HUES64 (cell line): Measurements from ENCODE around the gene RPS6KA6.
"Not testable (repeated sequence)": the region's sequence is repeated elsewhere in the genome, so short reads cannot be mapped to it uniquely, and the experiment has no call there.

ENCODE experiments used
- H3K27ac ChIP-seq: 2 replicates; pipeline ENCODE4 v1.7.0; 2013; ENCODE audit warnings: low read depth, low read length, inconsistent platforms
- H3K27me3 ChIP-seq: 2 replicates; pipeline ENCODE4 v1.6.1; 2013; ENCODE audit warnings: mild to moderate bottlenecking, low read length; ENCODE audit not compliant: insufficient read depth
- H3K36me3 ChIP-seq: 2 replicates; pipeline ENCODE4 v1.6.1; 2013; ENCODE audit warnings: mild to moderate bottlenecking, low read length; ENCODE audit not compliant: insufficient read depth
- H3K4me1 ChIP-seq: 2 replicates; pipeline ENCODE4 v1.6.1; 2013; ENCODE audit warnings: mild to moderate bottlenecking, low read length, moderate library complexity; ENCODE audit not compliant: insufficient read depth
- H3K4me3 ChIP-seq: 2 replicates; pipeline ENCODE4 v1.5.1; 2013; ENCODE audit warnings: mild to moderate bottlenecking, low read length, moderate library complexity
- H3K9ac ChIP-seq: 2 replicates; pipeline ENCODE4 v1.6.1; 2013; ENCODE audit warnings: mild to moderate bottlenecking, low read depth, low read length
- H3K9me3 ChIP-seq: 2 replicates; pipeline ENCODE4 v1.6.1; 2013; ENCODE audit warnings: low read depth, low read length; ENCODE audit not compliant: insufficient read depth
- WGBS: fragments of 150-250, 120-280 bp; methylation state at CpG from one replicate; pipeline ENCODE4 v1.1.7; 2013; ENCODE audit warnings: missing lambda C conversion rate; 5-methylcytosine and 5-hydroxymethylcytosine counted together

RPS6KA6 gene

DNA sequence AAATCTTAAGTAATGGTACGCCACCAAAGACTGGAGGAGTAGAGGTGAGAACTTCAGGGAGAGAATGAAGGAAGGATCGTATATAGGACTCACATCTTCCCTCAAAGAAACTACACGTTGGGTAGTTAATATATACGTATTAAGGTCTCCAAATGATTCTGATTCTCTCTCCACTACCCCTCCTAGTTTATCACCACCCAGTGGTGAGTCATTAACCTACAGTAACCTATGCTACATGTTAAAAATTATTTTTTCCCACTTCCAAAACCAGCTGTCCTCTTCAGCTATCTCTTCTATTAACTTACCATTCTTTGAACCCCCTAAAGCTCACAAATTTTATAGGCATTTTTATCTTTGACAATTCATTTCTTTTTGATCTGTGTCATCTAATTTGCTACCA lies 69.7 kb downstream of the RPS6KA6 start:
- Histone ChIP-seq H3K27me3 (no peaks in the 10 kb centered on the region), H3K9me3 (no peaks in the 10 kb centered on the region), H3K9ac (no peak overlapping the region), H3K4me3 (no peak overlapping the region), H3K4me1 (no peaks in the 10 kb centered on the region), H3K27ac (no peak overlapping the region), H3K36me3 (no peaks in the 10 kb centered on the region; the same call in 1 of the 2 replicates)
- WGBS = 90% methylated on average over 2 of the region's 4 CpGs

DNA sequence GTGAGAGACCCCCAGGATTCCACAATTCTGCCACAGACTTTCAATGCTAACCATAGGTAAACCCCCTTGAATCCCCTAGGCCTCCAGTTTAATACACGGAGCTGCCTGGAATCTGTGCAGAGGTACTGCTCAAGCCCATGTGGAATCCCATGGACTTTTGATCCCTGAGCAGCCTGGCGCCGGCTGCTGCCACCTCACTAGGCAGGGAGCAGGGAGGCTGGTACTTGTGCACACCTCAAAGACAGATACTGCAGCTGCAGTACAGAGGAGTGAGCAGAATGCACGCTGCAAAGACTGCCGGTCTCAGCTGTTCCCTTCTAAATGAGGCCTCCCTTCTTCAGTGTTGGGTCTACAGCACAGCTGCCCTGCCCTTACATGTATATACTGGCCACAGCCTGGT lies 79.4 kb downstream of the RPS6KA6 start:
- 95% methylated on average over 5 of the region's 5 CpGs for WGBS
- Histone ChIP-seq H3K27me3 (no peaks in the 10 kb centered on the region), H3K9ac (no peak overlapping the region), H3K9me3 (no peaks in the 10 kb centered on the region), H3K36me3 (no peaks in the 10 kb centered on the region), H3K4me3 (no peak overlapping the region), H3K27ac (no peak overlapping the region), H3K4me1 (no peaks in the 10 kb centered on the region)

DNA sequence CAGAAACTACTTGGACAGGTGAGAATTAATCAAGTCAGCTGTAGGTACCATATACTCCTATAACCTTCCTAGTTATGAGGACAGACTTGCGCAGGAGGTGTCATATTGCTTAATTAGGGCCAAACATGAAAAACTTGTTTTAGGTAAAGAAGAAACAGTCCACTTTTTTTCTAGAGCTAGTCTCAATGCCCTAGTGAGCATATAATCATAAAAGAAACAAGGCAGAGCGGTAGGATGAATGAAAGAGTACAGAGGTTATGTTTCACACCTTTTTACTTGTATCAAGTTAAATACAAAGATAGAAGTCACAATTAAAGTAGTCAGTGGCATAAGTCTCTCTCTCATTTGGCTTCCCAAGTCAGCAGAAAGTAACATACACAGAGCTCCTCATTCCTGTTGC lies 88.9 kb downstream of the RPS6KA6 start:
- H3K4me1 ChIP-seq = no peaks in the 10 kb centered on the region
- H3K27me3 ChIP-seq = no peaks in the 10 kb centered on the region
- H3K36me3 ChIP-seq = no peaks in the 10 kb centered on the region; the same call in 1 of the 2 replicates
- H3K27ac ChIP-seq = no peak overlapping the region
- H3K9ac ChIP-seq = no peak overlapping the region
- H3K9me3 ChIP-seq = no peaks in the 10 kb centered on the region
- no CpG with 5 or more reads among the region's 2 CpGs for WGBS
- H3K4me3 ChIP-seq = no peak overlapping the region

DNA sequence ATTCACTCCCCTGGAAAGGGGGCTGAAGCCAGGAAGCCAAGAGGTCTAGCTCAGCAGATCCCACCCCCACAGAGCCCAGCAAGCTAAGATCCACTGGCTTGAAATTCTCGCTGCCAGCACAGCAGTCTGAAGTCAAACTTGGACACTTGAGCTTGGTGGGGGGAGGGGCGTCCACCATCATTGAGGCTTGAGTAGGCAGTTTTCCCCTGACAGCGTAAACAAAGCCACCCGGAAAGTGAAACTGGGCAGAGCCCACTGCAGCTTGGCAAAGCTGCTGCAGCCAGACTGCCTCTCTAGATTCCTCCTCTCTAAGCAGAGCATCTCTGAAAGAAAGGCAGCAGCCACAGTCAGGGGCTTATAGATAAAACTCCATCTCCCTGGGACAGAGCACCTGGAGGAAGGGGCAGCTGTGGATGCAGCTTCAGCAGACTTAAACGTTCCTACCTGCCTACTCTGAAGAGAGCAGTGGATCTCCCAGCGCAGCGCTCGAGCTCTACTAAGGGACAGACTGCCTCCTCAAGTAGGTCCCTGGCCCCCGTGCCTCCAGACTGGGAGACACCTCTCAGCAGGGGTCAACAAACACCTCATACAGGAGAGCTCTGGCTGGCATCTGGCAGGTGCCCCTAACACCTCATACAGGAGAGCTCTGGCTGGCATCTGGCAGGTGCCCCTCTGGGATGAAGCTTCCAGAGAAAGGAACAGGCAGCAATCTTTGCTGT lies 108.4 kb downstream of the RPS6KA6 start:
- not testable (repeated sequence) for H3K4me1 ChIP-seq, H3K9ac ChIP-seq, H3K27me3 ChIP-seq, H3K9me3 ChIP-seq, H3K36me3 ChIP-seq, H3K4me3 ChIP-seq, H3K27ac ChIP-seq
- WGBS = 80% methylated on average over 9 of the region's 9 CpGs

DNA sequence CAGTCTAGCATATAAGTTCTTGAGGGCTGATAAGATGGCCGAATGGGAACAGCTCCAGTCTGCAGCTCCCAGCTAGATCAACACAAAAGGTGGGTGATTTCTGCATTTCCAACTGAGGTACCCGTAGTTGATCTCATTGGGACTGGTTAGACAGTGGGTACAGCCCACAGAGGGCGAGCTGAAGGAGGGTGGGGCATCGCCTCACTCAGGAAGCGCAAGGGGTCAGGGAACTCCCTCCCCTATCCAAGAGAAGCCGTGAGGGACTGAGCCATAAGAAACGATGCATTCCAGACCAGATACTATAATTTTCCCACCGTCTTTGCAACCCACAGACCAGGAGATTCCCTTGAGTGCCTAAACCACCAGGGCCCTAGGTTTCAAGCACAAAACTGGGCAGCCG lies 109.0 kb downstream of the RPS6KA6 start:
- Histone ChIP-seq H3K27me3 (no peaks in the 10 kb centered on the region), H3K27ac (no peak overlapping the region), H3K9me3 (no peaks in the 10 kb centered on the region), H3K9ac (no peak overlapping the region), H3K4me3 (no peak overlapping the region), H3K36me3 (no peaks in the 10 kb centered on the region), H3K4me1 (no peaks in the 10 kb centered on the region)
- 88% methylated on average over 9 of the region's 9 CpGs for whole genome bisulfite sequencing

DNA sequence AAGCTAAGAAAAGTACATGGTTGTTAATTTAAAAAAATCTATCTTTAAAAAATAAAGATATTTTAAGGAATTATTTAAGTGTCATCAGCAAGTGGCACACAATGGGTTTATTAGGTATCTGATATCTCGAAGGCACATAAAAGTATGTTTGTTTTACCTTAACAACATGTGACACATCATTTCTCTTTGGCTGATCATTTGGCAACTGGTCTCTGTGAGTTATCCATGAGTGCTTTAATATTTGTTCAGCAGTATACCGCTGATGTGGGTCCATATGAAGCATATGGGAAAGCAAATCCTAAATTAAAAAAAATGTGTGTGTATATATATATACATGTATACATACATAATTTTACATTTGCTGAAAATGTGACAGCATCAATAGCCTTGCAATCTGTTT lies 123.2 kb downstream of the RPS6KA6 start:
- Histone ChIP-seq H3K27ac (no peak overlapping the region), H3K9me3 (no peaks in the 10 kb centered on the region), H3K36me3 (no peaks in the 10 kb centered on the region), H3K9ac (no peak overlapping the region), H3K4me3 (no peak overlapping the region), H3K4me1 (no peaks in the 10 kb centered on the region), H3K27me3 (no peaks in the 10 kb centered on the region)
- WGBS = no CpG with 5 or more reads among the region's 2 CpGs

DNA sequence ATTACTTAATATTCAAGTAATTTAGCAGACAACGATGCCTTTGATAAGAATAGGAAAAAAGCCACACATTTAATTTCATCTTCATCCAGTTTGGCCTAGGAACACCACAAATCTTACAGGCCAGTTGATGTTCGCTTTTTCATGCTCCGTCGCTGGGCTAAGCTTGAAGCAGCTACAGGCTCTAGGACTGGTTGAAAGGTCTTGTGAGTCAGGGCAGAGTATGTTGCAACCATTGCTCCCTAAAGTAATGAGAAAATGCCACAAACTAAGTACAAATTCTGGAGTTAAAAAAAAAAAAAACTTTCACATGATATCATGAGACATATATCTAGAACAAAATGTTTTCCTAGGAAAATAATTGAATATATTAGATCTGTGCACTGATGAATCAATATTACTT lies 123.8 kb downstream of the RPS6KA6 start:
- 100% methylated on average over 4 of the region's 4 CpGs for WGBS
- Histone ChIP-seq H3K36me3 (no peaks in the 10 kb centered on the region), H3K27ac (no peak overlapping the region), H3K9me3 (no peaks in the 10 kb centered on the region), H3K4me3 (no peak overlapping the region), H3K4me1 (no peaks in the 10 kb centered on the region), H3K9ac (no peak overlapping the region), H3K27me3 (no peaks in the 10 kb centered on the region)

DNA sequence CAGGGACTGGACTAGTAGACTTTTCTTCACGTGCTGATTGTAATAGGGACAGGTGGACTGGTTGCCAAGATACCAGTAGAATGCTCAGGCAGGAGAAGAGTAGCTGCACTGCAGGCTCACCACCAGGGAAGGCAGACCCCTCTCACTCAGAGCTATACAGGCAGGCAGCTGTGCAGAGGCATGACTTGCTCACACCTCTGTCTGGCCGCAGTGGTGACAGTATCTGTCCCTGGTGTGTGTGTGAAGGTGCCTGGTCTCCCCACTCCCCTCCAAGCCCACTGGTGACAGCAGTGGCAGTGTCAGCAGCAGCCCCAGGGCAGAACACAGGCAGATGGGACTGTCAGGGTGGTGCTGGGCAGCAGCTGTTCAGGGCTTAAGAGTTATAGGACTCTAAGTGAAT lies 140.7 kb downstream of the RPS6KA6 start:
- Histone ChIP-seq H3K4me3 (no peak overlapping the region), H3K4me1 (no peaks in the 10 kb centered on the region), H3K27ac (no peak overlapping the region), H3K9me3 (no peaks in the 10 kb centered on the region), H3K9ac (no peak overlapping the region), H3K36me3 (no peaks in the 10 kb centered on the region), H3K27me3 (no peaks in the 10 kb centered on the region)
- 95% methylated on average over 1 of the region's 2 CpGs for WGBS

DNA sequence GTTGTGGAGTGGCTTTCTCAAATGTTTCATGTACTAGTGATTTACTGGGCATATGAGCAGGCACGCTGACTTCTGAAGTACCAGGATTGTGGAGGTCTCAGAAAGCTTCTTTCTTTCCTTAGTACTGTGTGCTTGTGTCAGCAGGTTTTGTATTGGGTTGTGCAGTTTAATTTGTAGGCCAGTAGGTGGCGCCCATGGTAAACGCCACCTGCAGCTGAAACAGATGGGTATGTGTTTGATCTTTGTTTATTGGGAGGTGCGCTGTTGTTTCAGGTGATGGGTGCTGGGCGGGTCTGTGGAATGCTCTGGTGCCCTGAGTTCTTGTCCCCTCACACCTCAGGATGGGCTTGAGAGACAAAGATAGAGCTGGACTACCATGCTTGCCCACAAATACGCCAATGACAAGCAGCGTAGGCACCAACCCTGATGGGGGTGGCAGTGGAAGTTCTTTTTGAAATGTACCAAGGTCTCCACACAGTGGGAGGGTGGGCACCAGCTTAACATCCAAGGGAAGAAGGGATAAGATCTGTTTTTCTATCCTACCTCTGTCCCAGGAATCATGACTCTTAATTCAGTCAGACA lies 141.5 kb downstream of the RPS6KA6 start:
- Histone ChIP-seq H3K27ac (no peak overlapping the region), H3K36me3 (no peaks in the 10 kb centered on the region), H3K27me3 (no peaks in the 10 kb centered on the region), H3K9ac (no peak overlapping the region), H3K4me1 (no peaks in the 10 kb centered on the region), H3K9me3 (no peaks in the 10 kb centered on the region), H3K4me3 (no peak overlapping the region)
- WGBS = 40% methylated on average over 7 of the region's 7 CpGs

DNA sequence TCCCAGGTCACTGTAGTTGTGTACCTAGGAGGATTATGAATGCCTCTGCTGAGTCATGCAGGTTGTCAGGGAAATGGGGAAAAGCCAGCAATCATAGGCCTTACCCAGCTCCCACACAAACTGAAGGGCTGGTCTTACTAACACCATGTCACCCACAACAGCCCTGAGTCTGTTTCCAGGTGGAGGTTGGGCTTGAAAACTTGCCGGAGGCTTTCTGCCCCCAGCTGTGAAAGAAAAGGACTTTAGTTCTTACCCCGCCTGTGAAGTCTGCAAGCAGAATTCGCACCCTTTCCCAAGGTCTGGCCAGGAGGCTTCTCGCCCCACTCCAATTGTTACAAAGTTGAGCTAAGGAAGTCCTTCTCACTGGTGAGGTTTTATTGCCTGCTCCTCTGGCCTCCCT lies 143.9 kb downstream of the RPS6KA6 start:
- Histone ChIP-seq H3K9ac (no peak overlapping the region), H3K4me3 (no peak overlapping the region), H3K27me3 (no peaks in the 10 kb centered on the region), H3K36me3 (no peaks in the 10 kb centered on the region), H3K27ac (no peak overlapping the region), H3K9me3 (no peaks in the 10 kb centered on the region; the same call in 1 of the 2 replicates), H3K4me1 (no peaks in the 10 kb centered on the region)
- WGBS = 85% methylated on average over 3 of the region's 4 CpGs
